C1 segment of cervical spinal cord (tissue), 14 donors: Measurements from ENCODE around the gene LTBP1.
"Not testable (repeated sequence)": the region's sequence is repeated elsewhere in the genome, so short reads cannot be mapped to it uniquely, and the experiment has no call there.

Experiments
- DNase-seq, 14 donors: peaks; one replicate each; lab custom pipeline; 2025; lab: John Stamatoyannopoulos, UW

LTBP1 gene

GRCh38 chr2:32946314-32947075, at the start of gene LTBP1:
Gene LTBP1 (plus strand): TSS chr2:32946953. CDS start chr2:32947325, 372 bp downstream.
- DNase-seq, result peak in 9 of 14 donors; percentile 1 to 55 (median 44)

DNA sequence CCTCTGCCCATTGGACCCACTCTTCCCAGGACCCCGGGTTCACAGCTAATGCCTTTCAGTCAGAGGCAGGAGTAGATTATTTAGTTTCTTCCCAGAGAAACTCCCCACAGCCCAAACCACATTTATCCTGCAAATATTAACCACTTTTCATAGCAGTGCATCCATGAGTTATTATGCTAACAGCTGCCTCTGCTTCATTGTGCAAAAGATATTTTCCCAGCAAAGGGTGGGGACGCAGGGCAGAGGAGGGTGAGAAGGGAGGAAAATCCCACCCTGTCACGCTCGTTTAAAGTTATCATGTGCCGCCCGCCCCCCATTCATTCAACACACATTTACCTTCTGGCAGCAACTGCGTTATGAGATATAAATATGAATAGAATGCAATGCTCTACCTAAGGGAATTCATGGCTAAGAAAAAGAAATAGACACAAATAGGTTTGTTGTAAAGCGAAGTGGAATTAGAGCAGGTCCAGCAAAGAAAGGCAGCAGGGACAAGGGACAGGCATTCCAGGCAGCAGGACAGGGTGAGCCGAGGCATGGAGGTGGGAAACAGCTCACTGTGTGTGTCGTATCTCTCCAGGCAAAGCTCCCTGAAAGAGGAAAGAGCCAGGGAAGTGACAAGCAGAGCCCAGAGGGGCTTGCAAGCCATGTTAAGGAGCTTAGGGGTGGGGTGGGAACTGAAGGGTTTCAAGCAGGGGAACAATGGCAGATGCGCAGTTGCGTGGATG, 46.3 kb upstream of the LTBP1 start:
- no peak for DNase-seq

DNA sequence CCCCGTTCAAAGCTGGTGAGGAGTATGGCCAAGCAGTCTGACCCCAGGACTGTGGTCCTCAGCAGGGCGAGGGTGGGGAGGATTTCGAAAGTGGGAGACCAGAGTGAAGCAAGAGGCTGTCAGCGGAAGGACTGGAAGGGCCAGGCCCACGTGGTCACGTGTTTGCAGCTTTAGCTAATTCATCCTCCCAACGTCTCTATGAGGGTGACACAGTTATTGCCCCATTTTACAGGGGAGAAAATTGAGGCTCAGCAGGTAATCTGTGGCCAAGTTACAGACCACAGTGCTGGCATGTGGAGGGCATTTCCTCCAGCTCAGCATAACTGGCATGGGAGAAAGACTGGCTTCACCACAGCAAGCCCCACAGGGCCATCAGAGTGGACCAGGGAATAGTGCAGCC, 45.4 kb upstream of the LTBP1 start:
- no peak for DNase-seq

- DNase-seq, result no peak
Observed at GRCh38 chr2:32902174-32902573, 44.6 kb upstream of the LTBP1 start.

- DNase-seq, result no peak
Observed at GRCh38 chr2:32902986-32903385, 43.8 kb upstream of the LTBP1 start.

- DNase-seq, result no peak
Observed at GRCh38 chr2:32904074-32904473, 42.7 kb upstream of the LTBP1 start.

DNA sequence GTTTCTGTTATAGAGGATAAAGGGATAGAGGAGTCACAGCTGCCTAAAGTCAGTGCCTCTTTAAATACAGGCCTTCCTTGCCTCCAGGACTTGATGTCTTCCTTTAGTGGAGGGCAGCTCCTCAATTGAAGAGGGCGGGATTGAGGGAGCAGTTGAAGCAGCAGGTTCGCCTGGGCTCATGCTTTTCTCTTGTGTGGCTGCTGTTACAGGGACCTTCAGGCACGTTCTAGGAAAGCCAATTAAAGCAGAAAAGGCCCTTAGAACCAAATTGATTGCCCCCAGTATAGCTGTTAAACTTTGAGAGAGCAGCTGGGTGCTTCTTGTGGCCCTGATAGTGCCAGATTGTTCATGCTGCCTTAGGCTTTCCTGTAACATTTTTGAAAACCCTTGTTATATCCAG, 42.0 kb upstream of the LTBP1 start:
- DNase-seq, result no peak

DNA sequence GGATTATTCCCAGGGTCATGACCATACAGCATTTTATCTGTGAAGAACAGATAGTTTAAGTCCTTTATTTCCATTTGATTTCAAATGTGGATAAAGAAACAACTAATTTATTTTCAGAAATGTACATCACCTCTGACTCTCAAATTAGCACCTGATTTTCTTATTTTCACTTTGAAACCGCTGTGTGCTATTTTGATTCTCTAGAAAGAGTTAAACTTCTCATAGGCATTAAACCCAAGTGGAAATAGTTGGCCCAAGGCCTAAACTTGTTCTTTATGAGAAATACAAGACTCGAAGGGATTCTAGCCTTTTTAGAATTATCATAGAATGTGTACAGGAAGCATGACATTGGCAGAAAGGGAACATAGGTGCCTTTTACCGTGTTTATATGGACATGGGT, 41.5 kb upstream of the LTBP1 start:
- no peak for DNase-seq

GRCh38 chr2:32910883-32911598, 35.7 kb upstream of the LTBP1 start:
- DNase-seq, result no peak

GRCh38 chr2:32915694-32916093, 31.1 kb upstream of the LTBP1 start:
- DNase-seq, result no peak

GRCh38 chr2:32918774-32919173, 28.0 kb upstream of the LTBP1 start:
- DNase-seq, result no peak

DNA sequence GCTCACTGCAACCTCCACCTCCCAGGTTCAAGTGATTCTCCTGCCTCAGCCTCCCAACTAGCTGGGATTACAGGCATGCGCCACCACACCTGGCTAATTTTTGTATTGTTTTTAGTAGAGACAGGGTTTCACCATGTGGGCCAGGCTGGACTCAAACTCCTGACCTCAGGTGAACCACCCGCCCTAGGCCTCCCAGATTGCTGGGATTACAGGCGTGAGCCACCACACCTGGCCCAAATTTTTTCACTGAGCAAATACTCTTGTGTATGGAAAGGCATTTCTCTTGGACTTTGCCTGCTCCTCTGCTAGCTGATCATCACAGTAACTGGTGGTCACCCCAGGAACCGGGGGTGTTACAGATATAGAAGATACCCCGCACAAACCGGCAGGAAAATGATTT, 26.9 kb upstream of the LTBP1 start:
- DNase-seq, result not testable (repeated sequence)

DNA sequence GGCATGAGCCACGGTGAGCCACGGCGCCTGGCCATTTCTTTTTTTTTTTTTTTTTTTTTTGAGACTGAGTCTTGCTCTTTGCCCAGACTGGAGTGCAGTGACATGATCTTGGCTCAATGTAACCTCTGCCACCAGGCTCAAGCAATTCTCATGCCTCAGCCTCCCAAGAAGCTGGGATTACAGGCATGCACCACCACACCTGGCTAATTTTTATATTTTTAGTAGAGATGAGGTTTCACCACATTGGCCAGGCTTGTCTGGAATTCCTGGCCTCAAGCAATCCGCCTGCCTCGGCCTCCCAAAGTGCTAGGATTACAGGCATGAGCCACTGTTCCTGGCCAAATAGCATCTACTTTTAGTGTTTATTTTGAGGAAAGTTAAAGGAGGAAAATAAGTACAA, 25.3 kb upstream of the LTBP1 start:
- DNase-seq, result not testable (repeated sequence)

DNA sequence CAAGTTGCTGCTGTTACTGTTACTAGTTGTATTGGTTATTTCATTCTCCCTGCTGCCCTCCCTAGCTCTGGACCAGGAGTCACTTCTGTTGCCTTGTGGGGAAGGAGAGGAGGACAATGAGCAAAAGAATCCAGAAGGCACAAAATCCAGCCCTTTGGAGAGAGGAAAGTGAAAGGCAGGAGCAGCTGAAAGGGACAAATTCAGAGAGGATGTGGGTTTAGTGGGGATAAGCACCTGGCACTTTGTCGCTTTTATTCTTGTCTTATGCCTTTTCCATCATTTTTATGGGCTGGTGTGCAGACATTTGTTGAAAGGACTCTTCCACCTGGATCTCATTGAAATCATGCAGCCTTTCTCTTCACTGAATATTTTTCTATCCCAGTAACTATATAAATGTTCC, 24.3 kb upstream of the LTBP1 start:
- DNase-seq, result no peak

- DNase-seq, result no peak
Observed at GRCh38 chr2:32923109-32923508, 23.6 kb upstream of the LTBP1 start.

DNA sequence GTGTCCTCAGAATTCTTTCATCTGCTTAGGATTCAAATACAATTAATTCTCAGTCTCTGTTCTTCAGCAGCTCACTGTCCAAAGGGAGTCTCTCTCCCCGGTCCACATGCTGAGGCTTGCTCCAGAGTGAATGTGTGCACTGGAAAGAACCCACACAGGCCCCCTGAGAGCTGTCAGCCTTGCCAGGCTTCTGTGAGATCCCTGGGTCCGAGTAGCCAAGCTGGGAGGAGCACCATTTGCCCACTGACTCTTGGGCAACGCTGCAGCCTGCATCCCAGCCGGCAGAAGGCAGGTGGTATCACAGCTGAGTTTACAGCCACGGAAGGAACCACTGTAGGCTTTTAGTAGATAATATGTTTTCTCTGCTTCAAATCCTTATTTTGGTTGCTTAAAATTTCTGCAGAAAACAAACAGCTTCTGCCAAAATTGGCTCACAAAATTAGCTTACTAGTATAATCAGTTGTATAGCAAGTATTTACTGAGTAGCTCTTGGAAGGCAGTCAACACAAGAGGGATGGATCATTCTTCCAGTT, 21.4 kb upstream of the LTBP1 start:
- peak in 1 of 14 donors; percentile 25 for DNase-seq

- DNase-seq, result peak in 2 of 14 donors; percentile 21 to 59
Observed at GRCh38 chr2:32925976-32926707, 20.6 kb upstream of the LTBP1 start.

- peak in 6 of 14 donors; percentile 23 to 59 (median 36) for DNase-seq
Observed at GRCh38 chr2:32926708-32927084, 20.1 kb upstream of the LTBP1 start.

DNA sequence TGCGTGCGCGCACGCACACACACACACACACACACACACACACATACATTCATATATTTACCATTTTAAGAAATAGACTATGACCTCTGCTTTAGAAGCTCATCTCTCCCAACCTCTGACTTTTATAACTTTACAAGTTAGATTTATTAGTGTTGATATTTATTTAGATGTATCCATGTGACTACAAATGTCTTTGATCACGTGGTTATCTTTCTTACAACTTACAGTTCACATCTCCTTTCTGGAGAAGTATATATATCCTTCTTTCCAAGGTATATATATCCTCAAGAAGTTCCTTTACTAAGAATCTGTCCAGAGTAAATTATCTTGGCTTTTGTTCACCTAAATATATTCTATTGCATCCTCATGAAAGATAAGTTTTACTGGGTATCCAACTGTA, 16.3 kb upstream of the LTBP1 start:
- DNase-seq, result no peak

DNA sequence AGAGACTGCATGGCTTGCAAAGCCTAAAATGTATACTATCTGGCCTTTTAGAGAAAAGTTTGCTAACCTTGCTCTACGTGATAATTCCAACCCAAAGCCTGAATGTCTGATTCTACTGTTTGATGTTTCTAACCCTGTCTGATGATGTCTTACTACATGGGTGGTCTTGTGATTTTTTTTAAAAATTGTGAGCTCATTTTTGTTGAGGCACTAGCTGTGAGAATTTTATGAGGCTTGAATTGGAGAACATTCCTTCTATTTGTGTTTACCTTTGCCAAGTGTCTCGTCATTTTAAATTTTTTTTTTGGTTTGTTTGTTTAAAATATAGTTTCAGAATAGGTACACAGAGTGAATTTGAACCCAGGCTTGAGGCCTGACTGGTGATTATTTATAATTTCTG, 15.2 kb upstream of the LTBP1 start:
- no peak for DNase-seq

DNA sequence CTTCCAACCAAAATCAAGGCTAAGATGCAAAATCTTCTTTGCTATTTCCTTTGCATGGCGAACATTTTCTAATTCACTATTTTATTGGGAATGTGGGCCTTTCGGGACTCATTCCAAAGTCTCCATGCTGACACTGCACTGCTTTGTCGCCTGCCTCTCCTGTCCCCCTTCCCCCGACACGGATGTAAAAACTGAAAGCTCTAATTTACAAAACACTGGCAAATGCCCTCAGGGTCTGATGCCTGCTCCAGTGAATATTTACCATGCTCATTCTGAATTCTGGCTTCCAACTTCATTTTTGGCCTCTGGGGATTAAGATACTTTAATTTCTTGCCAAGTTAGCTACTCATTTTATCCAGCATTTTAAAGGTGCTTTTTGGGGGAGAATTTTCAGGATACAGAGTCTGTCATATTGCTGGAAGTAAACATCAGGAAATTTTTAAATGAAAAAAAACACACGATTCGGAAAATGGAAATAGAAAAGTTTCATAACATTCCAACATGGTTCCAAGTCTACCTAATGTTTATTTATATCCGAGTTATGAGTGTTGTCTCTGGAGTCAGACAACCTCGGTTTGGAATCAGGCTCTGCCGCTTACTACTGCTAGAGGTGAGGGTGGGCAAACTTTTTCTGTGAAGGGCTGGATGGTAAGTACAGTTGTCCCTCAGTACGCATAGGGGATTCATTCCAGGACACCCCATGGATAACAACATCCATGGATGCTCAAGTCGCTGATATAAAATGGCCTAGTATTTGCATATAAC, 14.6 kb upstream of the LTBP1 start:
- DNase-seq, result no peak
